ENCODE data around the gene LENG9.

LENG9 gene

GRCh38 chr19:54451331-54451871 is 12.2 kb downstream of the LENG9 start:
- peaks cover 29 to 61% of the 10 kb centered on the region in 2 experiments for H3K36me3 ChIP-seq (ENCODE audit: control insufficient read depth in 2 of 2, insufficient read depth in 1 of 2, low read length in 2 of 2)
- peaks cover 29% of the 10 kb centered on the region for H3K4me1 ChIP-seq (ENCODE audit: control insufficient read depth, insufficient read depth, low read length)
- H3K9me3 ChIP-seq (ENCODE audit: control insufficient read depth, insufficient read depth, low read depth, low read length), result no peaks in the 10 kb centered on the region
- ChIA-PET CTCF (interaction anchor here (1.0 to 4.8 kb wide), 2 partner anchors 13 to 27 kb away, joined by 3 to 43 read pairs; no protein-coding TSS in a partner anchor), POLR2A (interaction anchor here (1.9 kb wide), 1 partner anchor 12 kb away, joined by 8 read pairs; the partner anchor contains the start of gene LENG9)
- no peak overlapping the region for H3K4me3 ChIP-seq (ENCODE audit: low read depth, low read length)
- peak overlapping the region; percentile 54 for H3K27ac ChIP-seq (ENCODE audit: extremely low read depth, low read depth, low read length)
- TF ChIP-seq ZNF518A (tag by site-specific recombination; conservative IDR thresholded peaks at IDR 0.05; ENCODE audit: low read depth) (0 out of 2 replicates have a peak, but pooled peaks have one; percentile 29), ZNF629 (tag by site-specific recombination; IDR thresholded peaks at IDR 0.05) (peak; percentile 71), ZNF24 (tag by site-specific recombination; IDR thresholded peaks at IDR 0.05) (peak; percentile 62; the same call in 1 of the 2 replicates), ZEB2 (tag by site-specific recombination; IDR thresholded peaks at IDR 0.05) (0 out of 2 replicates have a peak, but pooled peaks have one; percentile 30), KLF16 (tag by site-specific recombination; IDR thresholded peaks at IDR 0.05) (no peak), ZNF362 (tag by site-specific recombination; IDR thresholded peaks at IDR 0.05) (0 out of 2 replicates have a peak, but pooled peaks have one; percentile 55), ZNF530 (tag by site-specific recombination; IDR thresholded peaks at IDR 0.05; ENCODE audit: low read depth) (no peak), PRDM6 (tag by site-specific recombination; IDR thresholded peaks at IDR 0.05) (peak; percentile 64; the same call in 1 of the 2 replicates), ZSCAN30 (tag by site-specific recombination; IDR thresholded peaks at IDR 0.05) (no peak), HIC1 (tag by site-specific recombination; IDR thresholded peaks at IDR 0.05) (no peak), ZNF692 (tag by site-specific recombination; IDR thresholded peaks at IDR 0.05) (peak; percentile 78), ZBTB21 (tag by site-specific recombination; IDR thresholded peaks at IDR 0.05) (peak; percentile 74), SP3 (tag by site-specific recombination; IDR thresholded peaks at IDR 0.05) (peak; percentile 19; the same call in 1 of the 2 replicates), ZNF398 (tag by site-specific recombination; IDR thresholded peaks at IDR 0.05) (peak; percentile 71), BCL11A (tag by site-specific recombination; IDR thresholded peaks at IDR 0.05; ENCODE audit: low read depth) (no peak), ZNF114 (tag by site-specific recombination; IDR thresholded peaks at IDR 0.05) (no peak), PRDM1 (tag by site-specific recombination; IDR thresholded peaks at IDR 0.05) (peak; percentile 67), ZNF488 (tag by site-specific recombination; IDR thresholded peaks at IDR 0.05) (peak; percentile 54; the same call in 1 of the 2 replicates), ZNF843 (tag by site-specific recombination; IDR thresholded peaks at IDR 0.05) (peak; percentile 77)
